ENCODE results near the gene SDK1.

The SDK1 gene

DNA sequence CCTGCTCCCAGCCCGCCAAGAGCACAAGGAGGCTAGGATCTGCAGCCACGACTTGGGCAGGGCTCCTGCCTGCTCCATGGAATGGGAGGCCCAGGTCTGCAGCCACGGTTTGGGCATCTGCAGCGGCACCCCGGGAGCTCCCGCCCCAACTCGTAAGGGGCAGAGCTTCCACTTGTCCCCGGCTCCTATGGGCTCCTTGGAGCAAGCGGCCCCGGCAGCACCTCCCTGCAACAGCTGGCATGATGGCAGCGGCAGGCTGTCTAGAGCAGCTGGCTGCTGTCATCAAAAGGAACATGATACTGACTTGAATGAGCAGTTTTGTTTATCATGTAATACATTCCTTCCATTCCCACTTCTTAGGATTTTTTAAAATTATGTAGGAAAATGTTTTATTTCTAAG is 697.0 kb downstream of the SDK1 start:
- no peak for DNase-seq

DNA sequence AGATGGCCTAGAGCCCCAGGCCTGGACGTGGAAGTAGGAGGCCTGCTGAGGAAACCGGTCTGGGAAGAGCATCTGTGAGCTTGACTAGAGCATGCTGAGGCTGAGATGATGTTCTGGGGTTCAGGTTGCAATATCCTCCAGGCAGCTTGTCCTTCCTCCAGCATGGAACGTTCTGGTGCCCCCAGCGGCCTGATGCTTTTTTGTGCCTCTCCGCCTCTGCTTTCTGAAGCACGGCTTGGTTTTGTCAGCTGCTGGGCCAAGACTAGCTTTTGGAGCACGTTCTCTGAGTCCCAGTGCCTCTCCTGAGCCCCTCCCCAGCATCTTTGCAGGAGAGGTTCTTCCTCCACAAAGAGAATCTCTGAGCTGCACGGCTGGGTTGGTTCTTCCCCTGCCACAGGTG is 699.1 kb downstream of the SDK1 start:
- DNase-seq, result no peak

DNA sequence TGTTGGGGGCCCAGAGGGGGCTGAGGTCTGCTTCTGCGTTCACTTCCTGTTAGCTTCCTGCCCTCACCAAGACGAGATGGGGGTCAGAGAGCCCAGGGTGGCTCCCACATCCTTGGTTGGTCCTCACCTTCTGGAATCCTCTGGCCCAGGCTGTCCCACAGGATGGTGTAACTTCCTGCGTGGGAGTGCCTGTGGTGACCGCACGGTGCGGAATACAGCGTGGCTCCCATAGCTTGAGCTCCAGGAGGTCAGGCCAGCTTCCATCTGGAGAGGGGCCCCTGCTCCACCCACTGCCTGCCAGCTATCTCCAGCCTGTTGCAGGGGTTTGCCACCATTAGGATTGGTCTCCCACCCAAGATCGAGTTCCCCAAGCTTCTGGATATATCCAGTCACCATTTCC is 699.9 kb downstream of the SDK1 start:
- DNase-seq, result no peak

DNA sequence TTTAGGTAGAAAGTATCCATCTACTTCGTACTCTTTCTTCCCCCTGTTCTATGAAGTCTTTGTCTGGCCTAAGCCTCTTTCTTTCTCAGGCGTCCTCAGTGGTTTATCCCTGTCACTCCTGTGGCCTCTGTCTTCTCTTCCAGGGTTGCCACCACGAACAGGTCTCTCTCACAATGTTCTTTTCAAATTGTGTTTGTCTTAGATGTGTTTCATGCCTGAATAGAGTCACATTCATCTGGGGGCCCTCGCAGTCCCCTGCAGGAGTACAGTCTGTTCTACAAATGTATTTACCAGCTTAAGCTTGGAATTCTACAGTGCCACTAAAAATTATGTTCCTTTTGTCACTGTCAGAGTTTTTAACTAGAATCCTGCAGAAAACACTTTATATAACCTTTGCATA is 700.7 kb downstream of the SDK1 start:
- DNase-seq, result no peak

DNA sequence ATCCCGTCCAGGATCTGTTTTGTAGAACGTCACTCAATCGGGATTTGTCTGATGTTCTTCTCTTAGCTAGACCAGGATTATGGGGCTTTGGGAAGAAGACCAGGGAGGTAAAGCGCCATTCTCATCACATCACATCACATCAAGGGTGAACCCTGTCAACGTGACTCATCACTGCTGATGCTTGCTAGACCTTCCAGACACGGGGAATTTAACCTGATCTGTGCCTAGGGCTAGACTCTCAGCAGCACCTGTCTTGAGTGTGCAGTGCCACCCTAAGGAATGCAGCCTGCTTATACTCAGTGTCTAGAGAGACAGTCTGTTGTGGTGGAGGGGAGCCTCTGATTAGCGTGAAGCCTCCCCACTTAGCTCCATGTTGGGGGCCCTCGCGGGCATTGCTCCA is 702.5 kb downstream of the SDK1 start:
- DNase-seq, result no peak

DNA sequence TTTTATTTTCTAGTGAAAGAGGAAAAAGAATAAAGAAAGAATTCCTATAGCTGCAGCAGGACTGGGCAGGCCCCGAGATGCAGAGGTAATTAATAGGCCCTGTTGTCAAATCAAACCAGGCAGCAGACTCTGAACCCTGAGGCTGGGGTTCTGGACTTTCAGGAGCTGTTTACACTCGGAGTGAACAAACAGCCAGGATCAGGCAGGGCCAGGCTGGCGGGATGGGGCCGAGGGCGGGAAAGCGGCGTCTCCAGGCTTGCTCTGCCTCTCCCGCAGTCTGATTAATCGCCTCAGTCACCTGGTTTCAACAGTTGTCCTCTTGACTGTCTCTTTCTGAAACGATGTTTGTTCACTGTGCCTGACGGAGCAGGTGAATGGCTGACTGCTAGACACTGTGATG is 705.6 kb downstream of the SDK1 start:
- DNase-seq, result peak; percentile 68

DNA sequence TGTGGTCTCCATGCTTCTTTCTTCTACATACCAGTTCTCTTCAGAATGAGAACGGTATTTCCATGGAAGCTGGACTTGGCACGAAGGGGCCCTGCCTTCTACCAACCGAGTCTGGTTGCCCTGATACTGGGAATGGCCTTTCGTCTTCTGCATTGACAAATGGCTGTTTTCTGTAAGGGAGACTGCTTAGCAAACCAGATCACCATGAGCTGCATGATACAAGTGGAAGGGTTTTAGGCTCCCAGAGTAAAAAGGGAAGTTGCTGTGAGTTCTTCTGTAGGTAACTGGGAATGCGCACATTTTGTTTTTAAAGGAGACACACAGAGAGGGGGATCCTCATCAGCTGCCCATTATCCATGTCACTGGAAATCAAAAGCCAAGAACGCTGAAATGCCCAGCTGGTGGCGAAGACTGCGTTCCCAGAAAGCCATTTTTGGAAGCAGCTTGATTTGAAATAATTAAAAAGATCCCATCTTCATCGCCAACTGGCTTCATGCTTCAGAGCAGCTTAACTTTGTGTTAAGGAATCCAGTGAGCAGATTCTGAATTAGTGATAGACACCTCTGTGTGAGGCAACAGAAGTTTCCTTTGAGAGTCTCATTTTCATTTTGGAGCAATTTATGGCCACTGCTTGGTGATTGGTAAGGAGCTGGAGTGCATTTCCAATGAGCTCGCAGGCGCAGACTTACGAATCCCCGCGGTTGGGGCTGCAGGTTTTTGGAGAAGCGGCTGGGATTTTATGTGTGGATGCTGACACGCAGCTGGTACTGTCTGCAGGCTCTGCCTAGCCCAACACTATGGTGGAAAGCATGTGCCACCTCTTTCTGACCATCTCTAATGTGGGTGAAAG is 708.4 kb downstream of the SDK1 start:
- DNase-seq, result no peak

DNA sequence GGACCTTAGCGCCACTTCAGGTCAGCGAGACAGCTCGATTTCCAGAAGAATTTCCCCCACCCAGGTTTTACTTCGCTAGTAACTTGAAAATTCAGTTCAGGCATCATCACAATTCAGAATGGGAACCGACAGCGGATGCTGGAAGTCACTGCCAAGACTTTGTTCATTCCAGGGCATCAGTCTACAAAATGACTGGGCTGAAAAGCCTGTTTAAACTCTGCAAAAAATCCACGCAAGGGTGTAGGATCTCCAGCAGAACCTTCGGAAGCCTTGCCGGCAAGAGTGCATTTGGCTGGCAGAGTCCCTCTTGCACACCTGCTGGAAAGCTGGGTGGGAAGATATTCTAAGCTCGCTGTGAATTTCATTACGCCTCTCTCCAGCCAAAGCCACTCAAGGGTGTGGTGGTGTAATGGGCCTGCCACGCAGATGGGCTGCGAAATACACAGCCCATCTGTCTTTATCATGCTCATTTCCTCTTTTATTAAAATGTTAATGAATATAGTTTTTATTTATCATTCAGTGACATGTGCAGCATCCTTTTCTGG is 709.1 kb downstream of the SDK1 start:
- no peak for DNase-seq

DNA sequence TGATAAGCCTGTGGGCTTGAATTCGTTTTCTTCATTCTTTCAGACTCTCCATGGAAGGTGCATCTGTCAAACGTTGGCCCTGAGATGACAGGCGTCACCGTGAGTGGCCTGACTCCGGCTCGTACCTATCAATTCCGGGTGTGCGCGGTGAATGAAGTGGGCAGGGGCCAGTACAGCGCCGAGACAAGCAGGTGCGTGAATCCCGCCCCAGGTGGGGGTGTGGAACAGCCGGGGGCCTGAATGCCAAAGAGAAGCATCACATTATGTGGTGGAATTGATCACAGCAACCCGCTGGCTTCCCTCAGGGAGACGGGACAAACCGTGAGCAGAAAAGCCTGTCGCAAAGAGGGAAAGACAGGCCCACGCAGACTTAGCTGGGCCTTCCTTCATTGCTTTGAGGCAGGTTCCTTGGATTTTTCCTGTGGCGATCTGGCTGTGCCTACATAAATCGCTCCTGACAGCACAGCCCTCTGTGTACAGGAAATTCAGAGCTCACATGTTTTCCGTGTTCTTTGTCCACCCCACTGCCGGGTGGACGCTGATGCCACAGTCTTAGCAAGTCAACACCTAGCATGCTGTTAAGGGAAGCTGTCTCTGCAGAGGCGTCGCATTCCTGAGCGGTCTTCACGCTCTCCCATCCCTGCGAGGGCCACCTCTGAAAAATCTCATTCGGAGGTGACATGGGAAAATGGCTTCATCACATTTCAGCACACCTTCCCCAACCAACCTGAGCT is 710.0 kb downstream of the SDK1 start:
- DNase-seq, result peak; percentile 33

DNA sequence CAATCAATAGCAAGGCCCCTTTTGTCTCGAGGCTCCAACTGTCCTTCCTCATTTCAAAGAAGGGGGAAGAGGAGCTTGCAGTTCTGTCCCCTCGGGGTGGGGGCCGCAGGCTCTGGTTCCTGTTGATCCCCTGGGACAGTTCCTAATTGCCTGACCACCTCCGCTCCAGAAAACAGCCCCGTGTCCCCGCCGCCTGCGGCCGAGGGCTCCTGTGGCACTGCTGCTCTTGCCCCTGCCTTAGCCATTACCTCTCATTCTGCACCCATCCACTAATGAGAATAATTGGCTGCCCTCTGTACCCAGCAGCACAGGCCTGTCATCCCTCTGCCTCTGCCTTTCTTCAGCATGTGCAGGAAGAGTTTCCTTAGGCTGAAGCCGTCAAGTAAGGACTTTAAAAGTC is 712.7 kb downstream of the SDK1 start:
- DNase-seq, result peak; percentile 90

DNA sequence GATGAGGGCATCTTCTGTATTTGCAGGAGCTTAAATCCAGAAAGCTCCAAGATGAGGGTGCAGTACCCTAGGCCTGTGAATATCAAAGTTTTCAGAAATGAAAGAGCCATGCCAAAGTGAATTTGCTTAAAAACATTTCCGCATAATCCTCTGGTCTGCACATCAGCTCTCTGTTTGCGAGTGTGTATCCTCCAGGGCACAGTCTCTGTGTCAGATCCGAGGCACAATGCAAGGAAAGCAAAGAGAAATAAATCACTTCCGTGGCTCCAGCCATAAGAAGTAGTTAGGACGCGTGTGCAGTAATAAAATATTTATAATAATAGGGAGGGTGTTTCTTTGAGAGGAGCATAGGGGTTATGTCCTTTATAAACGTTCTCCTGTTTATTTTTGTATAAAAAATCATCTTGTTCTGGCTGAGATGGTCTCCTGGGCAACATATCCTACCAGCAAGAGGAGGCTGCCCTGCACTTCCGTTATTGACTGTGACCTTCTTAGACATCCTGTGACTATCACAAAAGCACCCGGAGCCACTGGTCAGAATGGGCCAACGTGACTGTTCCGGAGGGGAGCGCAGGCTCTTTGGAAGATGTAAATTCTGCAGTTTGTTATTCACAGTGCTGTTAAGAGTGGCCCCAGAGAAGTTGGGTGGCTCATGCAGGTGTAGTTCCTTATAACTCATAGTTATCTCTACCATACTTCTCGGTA is 713.4 kb downstream of the SDK1 start:
- peak; percentile 61 for DNase-seq

DNA sequence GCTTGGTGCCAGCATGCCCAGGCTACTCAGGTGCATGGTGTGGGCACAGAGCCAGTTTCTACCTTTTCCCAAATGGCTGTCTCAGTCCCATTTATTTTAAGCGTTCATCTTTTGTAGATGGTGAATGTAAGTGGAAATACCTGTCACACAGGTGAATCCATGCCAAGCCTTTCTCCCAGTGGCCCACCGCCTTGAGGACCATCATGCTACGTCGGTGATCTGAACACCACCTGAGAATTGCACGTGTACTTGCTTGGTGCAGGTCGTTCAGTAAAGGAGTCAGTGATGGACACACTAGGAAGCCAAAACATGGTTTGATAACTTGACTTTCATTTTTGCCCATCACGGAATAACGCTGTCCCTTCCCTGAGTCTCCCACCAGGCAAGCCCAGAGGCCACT is 714.3 kb downstream of the SDK1 start:
- no peak for DNase-seq

DNA sequence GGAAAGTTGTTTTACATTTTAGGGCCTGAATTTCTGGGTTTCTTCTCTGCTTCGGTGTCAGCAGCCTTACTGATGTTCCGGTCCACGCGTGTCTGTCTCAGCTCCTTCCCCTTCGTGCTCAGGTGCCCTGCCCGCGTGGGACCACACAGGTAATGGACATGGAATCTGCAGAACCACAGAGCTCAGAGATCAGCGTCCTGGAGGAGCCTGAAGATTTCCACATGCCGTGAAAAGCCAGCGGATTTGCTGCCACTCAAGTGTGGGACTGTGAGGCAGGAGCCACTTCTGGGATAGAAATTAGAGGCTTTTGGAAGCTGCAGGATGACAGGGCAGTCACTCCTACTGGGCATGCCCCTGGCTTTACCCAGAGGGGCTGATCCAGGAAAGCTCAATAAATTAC is 714.9 kb downstream of the SDK1 start:
- DNase-seq, result no peak

DNA sequence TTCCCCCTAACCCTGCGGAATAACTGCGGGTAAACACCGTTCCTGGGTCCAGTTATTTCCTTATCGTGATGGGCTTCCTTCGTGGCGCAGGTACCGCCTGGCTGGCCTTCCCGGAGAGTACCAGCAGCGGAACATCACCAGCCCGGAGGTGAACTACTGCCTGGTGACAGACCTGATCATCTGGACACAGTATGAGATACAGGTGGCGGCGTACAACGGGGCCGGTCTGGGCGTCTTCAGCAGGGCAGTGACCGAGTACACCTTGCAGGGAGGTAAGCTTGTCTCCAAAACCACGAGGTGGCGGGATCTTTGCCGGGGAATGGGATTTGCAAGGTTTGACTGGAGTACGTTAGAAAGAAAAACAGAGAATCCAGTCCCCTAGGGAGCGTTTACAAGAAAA is 716.0 kb downstream of the SDK1 start:
- no peak for DNase-seq

DNA sequence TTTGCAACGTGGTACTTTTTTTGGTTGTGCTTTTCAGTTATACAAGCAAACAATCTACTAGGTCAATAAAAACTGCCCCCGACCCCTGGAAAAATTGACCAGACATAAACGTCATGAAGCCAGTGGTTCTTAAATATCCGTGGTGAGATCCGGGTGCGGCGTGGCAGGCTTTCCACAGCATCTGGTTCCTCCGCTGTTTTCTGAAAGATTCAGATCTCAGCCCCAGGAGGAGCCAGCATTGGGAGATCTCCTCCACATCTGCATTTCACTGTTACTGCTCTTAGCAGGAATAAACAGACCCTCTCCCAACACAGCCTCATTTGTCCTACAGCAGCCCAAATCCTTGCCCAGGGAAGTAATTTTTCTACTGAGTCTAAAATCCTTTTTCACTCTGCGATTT is 716.7 kb downstream of the SDK1 start:
- DNase-seq, result no peak

DNA sequence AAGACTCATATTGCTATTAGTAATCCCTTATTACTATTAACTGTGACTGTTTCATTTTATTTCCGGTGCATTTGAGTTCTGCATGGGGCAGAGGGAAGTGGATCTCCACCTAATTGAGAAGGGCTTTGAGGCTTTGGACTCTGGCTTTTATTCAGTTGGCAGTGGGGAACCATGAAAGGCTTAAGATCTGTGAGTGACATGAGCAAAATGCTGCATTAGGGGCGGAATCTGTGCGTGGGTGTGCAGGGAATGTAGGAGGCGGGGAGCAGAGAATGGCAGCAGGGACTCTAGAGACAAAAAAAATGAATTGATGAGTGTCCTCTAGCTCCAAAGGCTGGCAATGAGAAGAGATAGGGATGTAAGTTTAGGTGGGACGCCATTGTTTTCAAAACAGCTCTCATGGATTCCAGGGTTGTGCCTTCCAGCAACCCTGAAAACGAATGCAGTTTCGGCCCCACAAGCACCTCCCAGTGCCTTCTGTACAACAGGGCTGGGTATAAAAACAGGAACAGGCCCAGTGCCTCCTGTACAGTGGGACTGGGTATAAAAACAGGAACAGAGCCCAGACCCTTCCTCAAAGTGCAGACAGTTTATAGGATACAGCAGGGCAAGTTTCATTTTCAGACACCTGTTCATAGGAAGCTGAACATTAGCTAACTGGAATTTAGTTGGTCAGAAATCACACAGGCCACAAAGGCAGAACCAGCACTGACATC is 717.7 kb downstream of the SDK1 start:
- DNase-seq, result no peak

DNA sequence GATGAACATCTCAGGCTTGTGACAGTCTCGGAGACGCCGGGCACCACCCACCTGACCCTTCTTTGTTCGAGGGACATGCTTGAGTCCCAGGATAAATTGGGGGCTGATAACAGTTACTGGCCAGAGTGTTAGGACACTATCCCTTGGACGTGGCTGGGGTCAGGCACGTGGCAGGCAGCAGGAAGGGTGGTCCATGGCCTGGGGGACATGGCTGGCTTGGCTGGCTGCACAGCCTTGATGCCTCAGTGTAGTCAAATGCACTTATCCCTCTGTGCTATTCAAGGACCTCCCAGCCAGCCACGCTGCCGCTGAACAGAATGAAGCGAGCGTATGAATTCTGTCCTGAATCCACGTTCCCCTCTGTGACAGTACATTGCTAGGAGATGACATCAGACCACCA is 719.0 kb downstream of the SDK1 start:
- no peak for DNase-seq

DNA sequence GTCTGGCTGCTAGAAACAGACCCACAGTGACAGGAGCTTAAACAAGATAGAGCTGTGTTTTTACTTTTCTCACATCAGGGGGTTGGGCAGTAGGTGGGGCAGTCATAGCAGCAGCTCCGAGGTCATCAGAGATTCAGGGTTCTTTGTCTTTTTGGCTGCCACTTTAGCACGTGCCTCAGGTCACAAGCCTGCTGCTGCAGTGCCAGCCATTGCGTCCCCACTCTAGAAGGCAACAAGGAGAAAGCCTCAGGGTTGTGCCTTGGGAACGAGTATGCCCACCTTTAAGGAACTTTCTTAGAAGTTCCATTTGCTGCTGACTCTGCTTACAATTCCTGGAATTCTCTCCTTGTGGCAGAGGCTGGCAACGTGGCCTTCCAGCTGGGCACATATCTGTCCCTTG is 720.4 kb downstream of the SDK1 start:
- DNase-seq, result no peak

DNA sequence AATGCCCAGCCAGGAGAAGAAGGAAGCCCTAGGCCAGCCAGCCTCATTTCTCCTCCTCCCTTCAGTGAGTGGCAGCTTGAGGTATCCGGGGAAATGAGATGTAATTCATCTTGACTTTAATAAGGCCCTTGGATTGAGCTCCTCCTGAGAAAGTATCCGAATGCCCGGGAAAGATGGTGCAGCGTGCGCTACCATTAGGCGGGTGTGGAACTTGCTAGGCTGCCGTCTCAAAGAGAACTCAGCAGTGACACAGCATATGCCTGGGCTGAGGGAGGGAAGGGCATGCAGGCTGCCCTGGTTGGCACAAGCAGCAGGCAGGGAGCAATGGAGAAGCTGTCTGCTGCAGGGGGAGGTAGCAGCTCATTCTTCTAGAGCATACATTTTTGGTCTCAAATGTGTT is 721.2 kb downstream of the SDK1 start:
- peak; percentile 81 for DNase-seq

DNA sequence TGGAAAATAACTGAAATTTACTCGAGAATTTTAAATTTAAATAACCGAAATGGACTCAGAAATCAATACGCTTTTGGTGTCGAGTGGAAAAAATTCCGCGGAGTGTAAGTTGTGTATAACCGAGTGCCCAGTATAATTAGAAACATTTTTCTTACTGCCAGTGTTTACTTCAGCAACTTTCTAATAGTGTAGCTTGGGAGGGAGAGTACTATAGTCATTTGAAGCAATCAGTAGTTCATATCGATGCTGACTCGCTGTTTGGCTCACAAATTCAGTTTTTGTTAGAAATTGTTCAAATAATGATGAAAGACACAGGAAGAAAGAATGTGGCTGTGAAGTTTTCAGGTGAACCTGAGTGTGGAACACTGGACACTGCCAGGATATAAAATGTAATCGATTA is 722.5 kb downstream of the SDK1 start:
- no peak for DNase-seq

DNA sequence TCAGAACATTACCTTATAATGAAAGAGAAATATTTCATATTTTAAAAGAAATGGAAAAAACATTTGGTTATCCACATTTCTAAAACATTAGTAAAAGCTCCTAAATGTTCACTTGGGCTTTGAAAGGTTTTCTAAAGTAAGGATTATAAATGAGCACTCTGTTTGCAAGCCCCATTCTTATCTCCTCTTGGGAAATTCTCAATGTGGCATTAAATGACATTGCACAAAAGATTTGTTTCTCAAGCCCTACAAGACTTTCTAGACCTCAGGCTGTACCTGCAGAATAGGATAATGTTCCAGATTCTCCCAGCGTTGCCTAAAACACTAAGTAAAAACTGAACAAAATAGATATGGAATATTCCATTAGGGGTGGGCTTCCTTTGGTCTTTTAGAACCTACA is 723.1 kb downstream of the SDK1 start:
- DNase-seq, result no peak

DNA sequence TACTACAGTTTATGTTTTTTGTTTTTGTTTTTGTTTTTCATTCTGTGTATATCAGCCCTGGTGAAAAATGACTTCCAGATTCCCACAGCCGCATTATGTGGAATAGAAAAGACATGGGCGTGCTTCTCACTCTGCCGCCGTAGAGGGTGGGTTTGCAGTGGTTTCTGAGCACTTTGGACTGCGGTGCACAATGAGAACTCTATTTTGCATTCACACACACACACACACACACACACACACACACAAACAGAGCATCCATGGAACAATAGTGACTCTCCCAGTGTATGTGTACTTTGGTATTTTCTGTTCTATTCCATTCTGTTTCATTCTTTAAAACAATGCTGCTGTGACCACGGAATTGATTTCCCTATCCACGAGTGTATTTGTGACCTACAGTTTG is 723.8 kb downstream of the SDK1 start:
- DNase-seq, result no peak

DNA sequence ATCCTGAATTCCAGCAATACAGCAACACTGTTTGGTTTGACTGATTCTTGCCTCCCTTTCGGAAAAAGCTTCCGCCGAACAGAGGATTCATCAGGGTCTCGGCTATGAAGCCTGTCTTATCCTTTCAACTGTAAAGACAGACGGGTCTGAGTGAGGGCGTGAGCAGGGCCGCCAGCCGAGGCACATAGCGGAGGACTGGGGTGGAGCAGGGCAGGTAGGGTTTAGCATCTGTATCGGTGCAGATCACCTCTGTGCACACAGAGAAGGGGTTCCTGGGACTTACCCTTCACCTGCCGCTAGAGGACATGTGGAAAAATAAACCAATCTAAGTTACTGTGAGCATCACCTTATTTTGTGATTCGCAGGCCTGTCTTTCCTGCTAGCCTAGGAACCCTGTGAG is 724.2 kb downstream of the SDK1 start:
- DNase-seq, result no peak

Measured in eye (tissue), 1 donor.